GM19239 (cell line): ENCODE results near the gene LPAR1.
"Not testable (repeated sequence)": the region's sequence is repeated elsewhere in the genome, so short reads cannot be mapped to it uniquely, and the experiment has no call there.

Source experiments
- DNase-seq: peaks from one replicate; pipeline ENCODE4 v3.0.0; 2011; ENCODE audit warnings: low spot score; ENCODE audit not compliant: insufficient read length
- FAIRE-seq: peaks from 2 replicates; lab custom pipeline; 2011; peaks lifted over from hg19 to GRCh38; lab: Jason Lieb, UNC

Gene LPAR1

GRCh38 chr9:110895147-110895905 lies 142.9 kb downstream of the LPAR1 start:
- no peak for FAIRE-seq
- no peak for DNase-seq

GRCh38 chr9:110894731-110895130 lies 143.5 kb downstream of the LPAR1 start:
- DNase-seq, result no peak
- no peak for FAIRE-seq

- DNase-seq (no peak), FAIRE-seq (no peak)
Measured at GRCh38 chr9:110892689-110893088, 145.6 kb downstream of the LPAR1 start.

- no peak for FAIRE-seq
- DNase-seq, result no peak
Measured at GRCh38 chr9:110891760-110892159, 146.5 kb downstream of the LPAR1 start.

- no peak for DNase-seq
- no peak for FAIRE-seq
Measured at GRCh38 chr9:110890416-110890815, 147.9 kb downstream of the LPAR1 start.

GRCh38 chr9:110887276-110887675 lies 151.0 kb downstream of the LPAR1 start:
- FAIRE-seq, result no peak
- no peak for DNase-seq

GRCh38 chr9:110886832-110887231 lies 151.4 kb downstream of the LPAR1 start:
- DNase-seq, result no peak
- no peak for FAIRE-seq

- DNase-seq (no peak), FAIRE-seq (no peak)
Measured at GRCh38 chr9:110880189-110880588, 158.1 kb downstream of the LPAR1 start.

GRCh38 chr9:110877374-110877773 lies 160.9 kb downstream of the LPAR1 start:
- FAIRE-seq, result no peak

GRCh38 chr9:110876929-110877328 lies 161.3 kb downstream of the LPAR1 start:
- FAIRE-seq (no peak), DNase-seq (no peak)

More at GRCh38 chr9:110877374-110877773, 160.9 kb downstream of the LPAR1 start:
- DNase-seq, result no peak

GRCh38 chr9:110874963-110875674 lies 163.2 kb downstream of the LPAR1 start:
- no peak for DNase-seq
- FAIRE-seq, result peak; percentile 51

- no peak for FAIRE-seq
- no peak for DNase-seq
Measured at GRCh38 chr9:110872920-110873319, 165.3 kb downstream of the LPAR1 start.

GRCh38 chr9:110871736-110872135 lies 166.5 kb downstream of the LPAR1 start:
- FAIRE-seq (no peak), DNase-seq (no peak)

- DNase-seq, result no peak
- FAIRE-seq, result no peak
Measured at GRCh38 chr9:110869931-110870330, 168.3 kb downstream of the LPAR1 start.

GRCh38 chr9:110864011-110864410 lies 174.3 kb downstream of the LPAR1 start:
- no peak for FAIRE-seq
- no peak for DNase-seq

- not testable (repeated sequence) for DNase-seq, FAIRE-seq
Measured at GRCh38 chr9:110861370-110862110, 176.7 kb downstream of the LPAR1 start.

GRCh38 chr9:110856772-110857171 lies 181.5 kb downstream of the LPAR1 start:
- no peak for DNase-seq
- no peak for FAIRE-seq

- DNase-seq (no peak), FAIRE-seq (no peak)
Measured at GRCh38 chr9:110850401-110851135, 187.7 kb downstream of the LPAR1 start.

- DNase-seq, result no peak
- no peak for FAIRE-seq
Measured at GRCh38 chr9:110847671-110848070, 190.6 kb downstream of the LPAR1 start.

GRCh38 chr9:110846215-110846614 lies 192.1 kb downstream of the LPAR1 start:
- FAIRE-seq (no peak), DNase-seq (no peak)
